Vagina (tissue), 2 donors: Measurements from ENCODE around the gene PALM. TPM values are rescaled to one million over a fixed set of nuclear protein-coding genes. Genes with fewer than 3 reads are reported as not detected.

Experiments
- DNase-seq, 2 donors: peaks; one replicate each; pipeline ENCODE4 v3.0.0-alpha.2; 2017; ENCODE audit errors: extremely low spot score in 2 of 2
- H3K27ac ChIP-seq: fragments of 200-600 bp; sonication (generic); one replicate; pipeline ENCODE4 v1.5.1; 2019
- H3K27me3 ChIP-seq: fragments of 200-600 bp; sonication (generic); one replicate; pipeline ENCODE4 v1.5.1; 2019
- H3K36me3 ChIP-seq, 2 donors: fragments of 200-600 bp; sonication (generic); one replicate each; pipeline ENCODE4 v1.5.1; 2017 to 2019
- H3K4me1 ChIP-seq: fragments of 200-600 bp; sonication (generic); one replicate; pipeline ENCODE4 v1.5.1; 2019
- H3K4me3 ChIP-seq, 2 donors: fragments of 200-600 bp; sonication (generic); 1 replicate in 1 of 2; 2 replicates in 1 of 2; pipeline ENCODE4 v1.5.1; 2016 to 2019
- H3K9me3 ChIP-seq: fragments of 200-600 bp; sonication (generic); one replicate; pipeline ENCODE4 v1.5.1; 2019
- CTCF ChIP-seq, 3 experiments: fragments of 450-650 bp in 2 of 3; fragments of 200-600 bp in 1 of 3; sonication (generic) in 1 of 3; IDR thresholded peaks; one replicate each; pipeline ENCODE4 v1.5.1; 2017 to 2019; ENCODE audit warnings: antibody characterized with exemption in 3 of 3, mild to moderate bottlenecking in 2 of 3, moderate library complexity in 2 of 3
- POLR2A ChIP-seq, 2 donors: fragments of 450-650 bp; IDR thresholded peaks; one replicate each; pipeline ENCODE4 v1.6.1; 2017; ENCODE audit warnings: antibody characterized with exemption in 2 of 2, mild to moderate bottlenecking in 2 of 2, moderate library complexity in 2 of 2
- POLR2AphosphoS5 ChIP-seq, 2 donors: sonication (generic); formaldehyde crosslinking; IDR thresholded peaks; one replicate each; pipeline ENCODE4 v1.9.0; 2017; ENCODE audit warnings: antibody characterized with exemption in 2 of 2, mild to moderate bottlenecking in 2 of 2, low read depth in 1 of 2; ENCODE audit not compliant: insufficient read depth in 1 of 2
- intact Hi-C: fragments of 100-400 bp; cut with DNase I; formaldehyde crosslinking; loops from one replicate; pipeline ENCODE4 v1.15.1; 2023
- total RNA-seq: library from RNA; depleted of rRNA; stranded (reverse); fragments of >200 nt; gene quantifications from one replicate; pipeline ENCODE4 v1.2.3, GENCODE V29; 2016

The PALM gene
- total RNA-seq, 1 donor from 2014 or later = 40.0 TPM

DNA sequence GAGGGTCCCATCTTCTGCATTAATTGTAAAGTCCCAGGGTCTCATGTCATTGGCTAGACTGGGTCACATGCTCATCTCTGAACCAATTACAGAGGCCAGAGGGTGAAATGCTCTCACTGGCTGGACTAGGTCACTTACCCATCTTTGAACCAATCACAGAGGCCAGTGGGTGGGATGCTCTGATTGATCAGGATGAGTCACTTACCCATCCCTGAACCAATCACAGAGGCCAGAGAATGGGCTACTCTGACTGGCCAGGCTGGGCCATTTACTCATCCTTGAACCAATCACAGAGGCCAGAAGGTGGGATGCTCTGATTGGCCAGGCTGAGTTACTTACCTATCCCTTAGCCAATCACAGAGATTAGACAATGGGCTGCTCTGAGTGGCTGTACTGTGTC is 47.5 kb downstream of the PALM start:
- no peak for DNase-seq
- Histone ChIP-seq H3K27ac (no peak overlapping the region), H3K36me3 (no peaks in the 10 kb centered on the region), H3K4me3 (no peak overlapping the region), H3K9me3 (peaks cover 3% of the 10 kb centered on the region), H3K4me1 (peaks cover 17% of the 10 kb centered on the region), H3K27me3 (no peaks in the 10 kb centered on the region)
- TF ChIP-seq CTCF (IDR thresholded peaks at IDR 0.05) = no peak
- TF ChIP-seq POLR2A (IDR thresholded peaks at IDR 0.05) = no peak
- no peak for TF ChIP-seq POLR2AphosphoS5 (IDR thresholded peaks at IDR 0.05; ENCODE audit: insufficient read depth in 1 of 2, low read depth in 1 of 2)
- intact Hi-C loops = no loop called here

- intact Hi-C loops = no loop called here
- Histone ChIP-seq H3K4me3 (no peak overlapping the region), H3K36me3 (no peaks in the 10 kb centered on the region), H3K4me1 (peaks cover 10% of the 10 kb centered on the region), H3K27me3 (no peaks in the 10 kb centered on the region), H3K27ac (no peak overlapping the region), H3K9me3 (peaks cover 3% of the 10 kb centered on the region)
- no peak for DNase-seq
- TF ChIP-seq CTCF (IDR thresholded peaks at IDR 0.05) = no peak
- no peak for TF ChIP-seq POLR2A (IDR thresholded peaks at IDR 0.05)
- TF ChIP-seq POLR2AphosphoS5 (IDR thresholded peaks at IDR 0.05; ENCODE audit: insufficient read depth in 1 of 2, low read depth in 1 of 2) = no peak
Observed at GRCh38 chr19:756821-757688, 48.3 kb downstream of the PALM start.

DNA sequence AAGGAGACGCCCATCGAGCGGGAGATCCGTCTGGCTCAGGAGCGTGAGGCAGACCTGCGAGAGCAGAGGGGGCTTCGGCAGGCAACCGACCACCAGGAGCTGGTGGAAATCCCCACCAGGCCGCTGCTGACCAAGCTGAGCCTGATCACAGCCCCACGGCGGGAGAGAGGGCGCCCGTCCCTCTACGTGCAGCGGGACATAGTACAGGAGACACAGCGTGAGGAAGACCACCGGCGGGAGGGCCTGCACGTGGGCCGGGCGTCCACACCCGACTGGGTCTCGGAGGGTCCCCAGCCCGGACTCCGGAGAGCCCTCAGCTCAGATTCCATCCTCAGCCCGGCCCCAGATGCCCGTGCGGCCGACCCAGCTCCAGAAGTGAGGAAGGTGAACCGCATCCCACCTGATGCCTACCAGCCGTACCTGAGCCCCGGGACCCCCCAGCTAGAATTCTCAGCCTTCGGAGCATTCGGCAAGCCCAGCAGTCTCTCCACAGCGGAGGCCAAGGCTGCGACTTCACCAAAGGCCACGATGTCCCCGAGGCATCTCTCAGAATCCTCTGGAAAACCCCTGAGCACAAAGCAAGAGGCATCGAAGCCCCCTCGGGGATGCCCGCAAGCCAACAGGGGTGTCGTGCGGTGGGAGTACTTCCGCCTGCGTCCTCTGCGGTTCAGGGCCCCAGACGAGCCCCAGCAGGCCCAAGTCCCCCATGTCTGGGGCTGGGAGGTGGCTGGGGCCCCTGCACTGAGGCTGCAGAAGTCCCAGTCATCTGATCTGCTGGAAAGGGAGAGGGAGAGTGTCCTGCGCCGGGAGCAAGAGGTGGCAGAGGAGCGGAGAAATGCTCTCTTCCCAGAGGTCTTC is 49.3 kb downstream of the PALM start:
- H3K27ac ChIP-seq = no peak overlapping the region
- intact Hi-C loops = no loop called here
- no peak for TF ChIP-seq POLR2AphosphoS5 (IDR thresholded peaks at IDR 0.05; ENCODE audit: insufficient read depth in 1 of 2, low read depth in 1 of 2)
- TF ChIP-seq CTCF (IDR thresholded peaks at IDR 0.05) = no peak
- no peak for TF ChIP-seq POLR2A (IDR thresholded peaks at IDR 0.05)

DNA sequence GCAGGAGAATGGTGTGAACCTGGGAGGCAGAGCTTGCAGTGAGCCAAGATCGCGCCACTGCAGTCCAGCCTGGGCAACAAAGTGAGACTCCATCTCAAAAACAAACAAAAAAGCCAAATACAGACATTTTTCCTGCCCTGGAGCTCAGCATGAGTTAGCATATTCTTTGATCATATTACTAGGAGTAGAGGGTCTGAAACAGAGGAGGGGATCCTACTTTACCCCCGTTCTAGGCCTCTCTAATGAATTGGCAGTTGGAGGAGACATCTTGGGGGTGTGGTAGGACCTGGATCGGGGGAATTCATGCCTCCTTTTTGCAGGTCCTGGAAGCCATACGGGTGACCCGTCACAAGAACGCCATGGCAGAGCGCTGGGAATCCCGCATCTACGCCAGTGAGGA is 54.4 kb downstream of the PALM start:
- intact Hi-C loops = no loop called here

More for the DNA sequence above, 49.3 kb downstream of the PALM start:
- Histone ChIP-seq H3K9me3 (peaks cover 3% of the 10 kb centered on the region), H3K27me3 (no peaks in the 10 kb centered on the region), H3K4me3 (no peak overlapping the region), H3K4me1 (no peaks in the 10 kb centered on the region), H3K36me3 (no peaks in the 10 kb centered on the region)
- no peak for DNase-seq

More for the DNA sequence above, 54.4 kb downstream of the PALM start:
- Histone ChIP-seq H3K27ac (no peak overlapping the region), H3K36me3 (no peaks in the 10 kb centered on the region), H3K4me1 (no peaks in the 10 kb centered on the region), H3K4me3 (no peak overlapping the region), H3K9me3 (peaks cover 3% of the 10 kb centered on the region), H3K27me3 (no peaks in the 10 kb centered on the region)
- no peak for TF ChIP-seq POLR2A (IDR thresholded peaks at IDR 0.05)
- TF ChIP-seq CTCF (IDR thresholded peaks at IDR 0.05) = no peak
- no peak for TF ChIP-seq POLR2AphosphoS5 (IDR thresholded peaks at IDR 0.05; ENCODE audit: insufficient read depth in 1 of 2, low read depth in 1 of 2)
- no peak for DNase-seq
